ENCODE data around the gene SCG3. TPM values are rescaled to one million over a fixed set of nuclear protein-coding genes. Genes with fewer than 3 reads are reported as not detected.

The SCG3 gene
- polyA plus RNA-seq, 1 of the 3 experiments (the other 2 are of a cell fraction) = 0.16 TPM

DNA sequence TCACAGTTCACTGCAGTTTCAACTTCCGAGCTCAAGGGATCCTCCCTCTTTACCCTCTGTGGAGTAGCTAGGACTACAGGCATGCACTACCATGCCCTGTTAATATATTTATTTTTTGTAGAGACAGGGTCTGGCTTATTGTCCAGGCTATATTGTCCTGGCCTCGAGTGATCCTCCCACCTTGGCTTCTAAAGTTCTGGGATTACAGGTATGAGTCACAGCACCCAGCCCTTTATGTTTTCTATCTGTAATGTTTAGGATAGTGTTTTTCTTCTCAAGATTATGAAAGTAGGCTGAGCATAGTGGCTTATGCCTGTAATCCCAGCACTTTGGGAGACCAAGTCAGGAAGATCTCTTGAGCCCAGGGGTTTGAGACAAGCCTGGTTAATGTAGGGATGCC, 11.9 kb upstream of the SCG3 start:
- Histone ChIP-seq H3K27ac (ENCODE audit: low read depth in 2 of 2, low read length in 1 of 2) (no peak overlapping the region), H3K79me2 (ENCODE audit: insufficient read depth) (no peaks in the 10 kb centered on the region), H3K9me2 (no peaks in the 10 kb centered on the region), H4K20me1 (ENCODE audit: insufficient read depth) (no peaks in the 10 kb centered on the region), H3F3A (replicated peaks; ENCODE audit: insufficient read depth) (no peaks in the 10 kb centered on the region), H3K9me3 (no peaks in the 10 kb centered on the region), H3K36me3 (replicated peaks in 1 of 2; ENCODE audit: control insufficient read depth in 1 of 2, insufficient read depth in 2 of 2, low read length in 1 of 2) (no peaks in the 10 kb centered on the region), H3K9ac (no peak overlapping the region), H3K27me3 (ENCODE audit: insufficient read depth) (no peaks in the 10 kb centered on the region), H3K4me2 (no peak overlapping the region), H3K4me1 (ENCODE audit: control insufficient read depth in 1 of 2, insufficient read depth in 2 of 2, low read depth in 1 of 2, low read length in 1 of 2) (peaks cover 0 to 3% of the 10 kb centered on the region in 2 experiments; a peak in 1 of 4 replicates), H2AFZ (ENCODE audit: low read depth) (no peak overlapping the region), H3K4me3 (ENCODE audit: low read depth in 2 of 2, low read length in 1 of 2) (no peak overlapping the region)
- POLR2A ChIA-PET = interaction anchor here (1.6 kb wide), 1 partner anchor 12 kb away, joined by 3 read pairs; the partner anchor contains the start of gene SCG3
- TF ChIP-seq NRF1 (IDR thresholded peaks at IDR 0.05; ENCODE audit: low read depth, low read length) (no peak), FOSL2 (IDR thresholded peaks at IDR 0.05; ENCODE audit: borderline replicate concordance, low read depth) (no peak), RAD21 (IDR thresholded peaks at IDR 0.05; ENCODE audit: low read length) (no peak), RCOR1 (IDR thresholded peaks at IDR 0.05; ENCODE audit: low read length) (no peak)
- TF ChIP-seq, protein P1, sequence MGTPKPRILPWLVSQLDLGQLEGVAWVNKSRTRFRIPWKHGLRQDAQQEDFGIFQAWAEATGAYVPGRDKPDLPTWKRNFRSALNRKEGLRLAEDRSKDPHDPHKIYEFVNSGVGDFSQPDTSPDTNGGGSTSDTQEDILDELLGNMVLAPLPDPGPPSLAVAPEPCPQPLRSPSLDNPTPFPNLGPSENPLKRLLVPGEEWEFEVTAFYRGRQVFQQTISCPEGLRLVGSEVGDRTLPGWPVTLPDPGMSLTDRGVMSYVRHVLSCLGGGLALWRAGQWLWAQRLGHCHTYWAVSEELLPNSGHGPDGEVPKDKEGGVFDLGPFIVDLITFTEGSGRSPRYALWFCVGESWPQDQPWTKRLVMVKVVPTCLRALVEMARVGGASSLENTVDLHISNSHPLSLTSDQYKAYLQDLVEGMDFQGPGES (IDR thresholded peaks at IDR 0.05; ENCODE audit: low read depth, low read length) = no peak
- TF ChIP-seq, protein P2, sequence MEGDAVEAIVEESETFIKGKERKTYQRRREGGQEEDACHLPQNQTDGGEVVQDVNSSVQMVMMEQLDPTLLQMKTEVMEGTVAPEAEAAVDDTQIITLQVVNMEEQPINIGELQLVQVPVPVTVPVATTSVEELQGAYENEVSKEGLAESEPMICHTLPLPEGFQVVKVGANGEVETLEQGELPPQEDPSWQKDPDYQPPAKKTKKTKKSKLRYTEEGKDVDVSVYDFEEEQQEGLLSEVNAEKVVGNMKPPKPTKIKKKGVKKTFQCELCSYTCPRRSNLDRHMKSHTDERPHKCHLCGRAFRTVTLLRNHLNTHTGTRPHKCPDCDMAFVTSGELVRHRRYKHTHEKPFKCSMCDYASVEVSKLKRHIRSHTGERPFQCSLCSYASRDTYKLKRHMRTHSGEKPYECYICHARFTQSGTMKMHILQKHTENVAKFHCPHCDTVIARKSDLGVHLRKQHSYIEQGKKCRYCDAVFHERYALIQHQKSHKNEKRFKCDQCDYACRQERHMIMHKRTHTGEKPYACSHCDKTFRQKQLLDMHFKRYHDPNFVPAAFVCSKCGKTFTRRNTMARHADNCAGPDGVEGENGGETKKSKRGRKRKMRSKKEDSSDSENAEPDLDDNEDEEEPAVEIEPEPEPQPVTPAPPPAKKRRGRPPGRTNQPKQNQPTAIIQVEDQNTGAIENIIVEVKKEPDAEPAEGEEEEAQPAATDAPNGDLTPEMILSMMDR (IDR thresholded peaks at IDR 0.05) = no peak
- TF ChIP-seq, protein P3, sequence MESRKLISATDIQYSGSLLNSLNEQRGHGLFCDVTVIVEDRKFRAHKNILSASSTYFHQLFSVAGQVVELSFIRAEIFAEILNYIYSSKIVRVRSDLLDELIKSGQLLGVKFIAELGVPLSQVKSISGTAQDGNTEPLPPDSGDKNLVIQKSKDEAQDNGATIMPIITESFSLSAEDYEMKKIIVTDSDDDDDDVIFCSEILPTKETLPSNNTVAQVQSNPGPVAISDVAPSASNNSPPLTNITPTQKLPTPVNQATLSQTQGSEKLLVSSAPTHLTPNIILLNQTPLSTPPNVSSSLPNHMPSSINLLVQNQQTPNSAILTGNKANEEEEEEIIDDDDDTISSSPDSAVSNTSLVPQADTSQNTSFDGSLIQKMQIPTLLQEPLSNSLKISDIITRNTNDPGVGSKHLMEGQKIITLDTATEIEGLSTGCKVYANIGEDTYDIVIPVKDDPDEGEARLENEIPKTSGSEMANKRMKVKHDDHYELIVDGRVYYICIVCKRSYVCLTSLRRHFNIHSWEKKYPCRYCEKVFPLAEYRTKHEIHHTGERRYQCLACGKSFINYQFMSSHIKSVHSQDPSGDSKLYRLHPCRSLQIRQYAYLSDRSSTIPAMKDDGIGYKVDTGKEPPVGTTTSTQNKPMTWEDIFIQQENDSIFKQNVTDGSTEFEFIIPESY (IDR thresholded peaks at IDR 0.05; ENCODE audit: borderline replicate concordance, low read depth) = no peak
- no peak for DNase-seq
- 43% methylated on average over 2 of the region's 2 CpGs for WGBS (ENCODE audit: low lambda C conversion rate)
- CTCF ChIA-PET = interaction anchor here (1.0 to 5.6 kb wide), 2 partner anchors 10 to 107 kb away, joined by 3 to 34 read pairs; no protein-coding TSS in a partner anchor

DNA sequence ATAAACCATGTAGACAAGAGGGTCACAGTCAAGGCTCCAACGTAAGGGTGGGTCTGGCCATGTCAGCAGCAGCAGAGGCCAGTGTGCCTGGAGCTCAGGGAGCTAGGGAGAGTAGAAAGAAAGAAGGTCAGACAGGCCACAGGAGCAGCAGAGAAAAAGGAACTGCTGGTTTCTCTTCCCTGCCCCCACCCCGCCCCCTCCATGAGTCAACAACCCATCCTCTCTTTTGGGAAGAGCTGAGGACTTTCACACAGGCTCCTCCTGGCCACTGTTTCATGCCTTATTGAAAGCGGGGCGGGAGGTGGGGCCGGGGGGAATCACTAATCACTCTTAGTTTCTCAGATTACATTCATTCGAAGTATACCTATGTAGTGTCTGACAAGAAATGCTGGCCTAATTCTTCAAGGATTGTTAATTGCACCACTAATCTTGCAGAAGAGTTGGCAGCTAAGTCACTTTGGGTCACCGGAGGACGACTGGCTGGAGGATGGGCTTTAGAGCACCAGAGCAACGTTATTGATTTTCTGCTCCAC, 9.1 kb upstream of the SCG3 start:
- no peaks in the 10 kb centered on the region for H3K36me3 ChIP-seq (replicated peaks in 1 of 2; ENCODE audit: control insufficient read depth in 1 of 2, insufficient read depth in 2 of 2, low read length in 1 of 2)
- H3K4me2 ChIP-seq = no peak overlapping the region
- H4K20me1 ChIP-seq (ENCODE audit: insufficient read depth) = no peaks in the 10 kb centered on the region
- no peak overlapping the region for H3K27ac ChIP-seq (ENCODE audit: low read depth in 2 of 2, low read length in 1 of 2)
- peaks cover 0 to 3% of the 10 kb centered on the region in 2 experiments; a peak in 1 of 4 replicates for H3K4me1 ChIP-seq (ENCODE audit: control insufficient read depth in 1 of 2, insufficient read depth in 2 of 2, low read depth in 1 of 2, low read length in 1 of 2)
- no peak overlapping the region for H3K9ac ChIP-seq
- no peaks in the 10 kb centered on the region for H3F3A ChIP-seq (replicated peaks; ENCODE audit: insufficient read depth)
- DNase-seq = no peak
- ChIA-PET POLR2A (no interaction called here), CTCF (interaction anchor here (0.7 to 0.8 kb wide), 2 partner anchors 9 to 104 kb away, joined by 3 to 4 read pairs; partner anchors contain the start of gene SCG3)
- H3K9me2 ChIP-seq = no peaks in the 10 kb centered on the region
- WGBS (ENCODE audit: low lambda C conversion rate) = 46% methylated on average over 9 of the region's 9 CpGs
- H3K9me3 ChIP-seq = no peaks in the 10 kb centered on the region
- H3K79me2 ChIP-seq (ENCODE audit: insufficient read depth) = no peaks in the 10 kb centered on the region
- no peak overlapping the region for H2AFZ ChIP-seq (ENCODE audit: low read depth)
- H3K27me3 ChIP-seq (ENCODE audit: insufficient read depth) = no peaks in the 10 kb centered on the region
- no peak overlapping the region for H3K4me3 ChIP-seq (ENCODE audit: low read depth in 2 of 2, low read length in 1 of 2)
- TF ChIP-seq MEF2A (IDR thresholded peaks at IDR 0.05; ENCODE audit: borderline replicate concordance, low read depth) (no peak), SIN3A (IDR thresholded peaks at IDR 0.05; ENCODE audit: borderline replicate concordance, low read depth, low read length) (no peak), RAD21 (IDR thresholded peaks at IDR 0.05; ENCODE audit: low read length) (no peak), NFIC (IDR thresholded peaks at IDR 0.05; ENCODE audit: borderline replicate concordance) (no peak), TAF1 (IDR thresholded peaks at IDR 0.05; ENCODE audit: borderline replicate concordance, low read depth, low read length) (no peak), RFX5 (IDR thresholded peaks at IDR 0.05; ENCODE audit: low read length) (no peak), TEAD4 (IDR thresholded peaks at IDR 0.05; ENCODE audit: borderline replicate concordance, insufficient read depth) (no peak), JUND (IDR thresholded peaks at IDR 0.05) (no peak), TCF12 (IDR thresholded peaks at IDR 0.05) (no peak), NRF1 (IDR thresholded peaks at IDR 0.05; ENCODE audit: low read depth, low read length) (no peak)
- TF ChIP-seq, protein P4, sequence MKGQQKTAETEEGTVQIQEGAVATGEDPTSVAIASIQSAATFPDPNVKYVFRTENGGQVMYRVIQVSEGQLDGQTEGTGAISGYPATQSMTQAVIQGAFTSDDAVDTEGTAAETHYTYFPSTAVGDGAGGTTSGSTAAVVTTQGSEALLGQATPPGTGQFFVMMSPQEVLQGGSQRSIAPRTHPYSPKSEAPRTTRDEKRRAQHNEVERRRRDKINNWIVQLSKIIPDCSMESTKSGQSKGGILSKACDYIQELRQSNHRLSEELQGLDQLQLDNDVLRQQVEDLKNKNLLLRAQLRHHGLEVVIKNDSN (IDR thresholded peaks at IDR 0.05; ENCODE audit: borderline replicate concordance, low read depth) = no peak
- TF ChIP-seq, protein P2 (IDR thresholded peaks at IDR 0.05) = no peak
- TF ChIP-seq, protein P3 (IDR thresholded peaks at IDR 0.05; ENCODE audit: borderline replicate concordance, low read depth) = no peak
